Heart right ventricle (tissue), 16 donors: ENCODE measurements around the gene TUBE1. TPM values are rescaled to one million over a fixed set of nuclear protein-coding genes. Genes with fewer than 3 reads are reported as not detected.
A peak's percentile ranks its signal among the peaks of the same experiment; 100 is the strongest.

ENCODE experiments used
- ATAC-seq, 8 donors: fragments of 200-7000 bp; cut with Tn5 transposase; one replicate each; pipeline ENCODE4 v1.9.1; 2020; ENCODE audit warnings: mild to moderate bottlenecking in 8 of 8, moderate library complexity in 8 of 8, moderate number of reproducible peaks in 1 of 8
- DNase-seq, 2 donors: peaks; one replicate each; pipeline ENCODE4 v3.0.0-alpha.2; 2020
- H3K27ac ChIP-seq, 10 donors: fragments of 200-600 bp; sonication (generic) in 2 of 10; one replicate each; pipeline versions ENCODE4 v1.5.0 to v1.8.0; 2020 to 2022; ENCODE audit warnings: mild to moderate bottlenecking in 3 of 10
- H3K27me3 ChIP-seq, 7 donors: fragments of 200-600 bp; one replicate each; pipeline ENCODE4 v1.8.0; 2021 to 2022; ENCODE audit warnings: mild to moderate bottlenecking in 2 of 7
- H3K36me3 ChIP-seq, 9 donors: fragments of 200-600 bp; sonication (generic) in 1 of 9; one replicate each; pipeline versions ENCODE4 v1.5.0 to v1.8.0; 2020 to 2022; ENCODE audit warnings: mild to moderate bottlenecking in 2 of 9
- H3K4me1 ChIP-seq, 9 donors: fragments of 200-600 bp; sonication (generic) in 1 of 9; one replicate each; pipeline versions ENCODE4 v1.5.0 to v1.8.0; 2020 to 2022; ENCODE audit warnings: mild to moderate bottlenecking in 4 of 9
- H3K4me3 ChIP-seq, 10 donors: fragments of 200-600 bp; sonication (generic) in 2 of 10; one replicate each; pipeline versions ENCODE4 v1.5.0 to v1.8.0; 2020 to 2022; ENCODE audit warnings: mild to moderate bottlenecking in 7 of 10, moderate library complexity in 2 of 10
- H3K9me3 ChIP-seq, 11 donors: fragments of 200-600 bp in 10 of 11; sonication (generic) in 2 of 11; one replicate each; pipeline versions ENCODE4 v1.5.0 to v1.8.0; 2013 to 2022; ENCODE audit warnings: mild to moderate bottlenecking in 2 of 11, control low read depth in 1 of 11, moderate library complexity in 1 of 11
- CTCF ChIP-seq, 9 donors: fragments of 200-600 bp; sonication (generic) in 2 of 9; IDR thresholded peaks; one replicate each; pipeline versions ENCODE4 v1.5.0 to v1.8.0; 2021 to 2022; ENCODE audit warnings: antibody characterized with exemption in 9 of 9, mild to moderate bottlenecking in 5 of 9, moderate library complexity in 1 of 9
- WGBS, 2 donors: extraction: QIAGEN DNeasy Blood & Tissue Kit; methylation state at CpG; one replicate each; pipeline ENCODE4 v1.1.7; 2013; ENCODE audit warnings: inconsistent platforms in 1 of 2; 5-methylcytosine and 5-hydroxymethylcytosine counted together
- intact Hi-C, 10 donors: fragments of 100-400 bp; cut with DNase I; formaldehyde crosslinking; loops; one replicate each; pipeline versions ENCODE4 v1.11.1 to v1.14.2; 2022
- polyA plus RNA-seq, 2 donors: library from polyadenylated mRNA; stranded (reverse); fragments of 200-250 nt; gene quantifications; one replicate each; pipeline ENCODE4 v1.2.3, GENCODE V29; 2013
- total RNA-seq, 10 donors: library from RNA; stranded (reverse); fragmentation: NEBNext Ultra II Directional in 3 of 10; extraction: Animal tissue kit (Norgen Biotek cat#: 25700) in 3 of 10; gene quantifications; one replicate each; pipeline versions ENCODE4 v1.2.1 to v1.2.4, GENCODE V29; 2021 to 2023
- donor health status: Arrhythmogenic right ventricular cardiomyopathy.
- donor health status: ischemic (EF 13 %, LVEDD 7.1; RV severe dilation, severe dysfunction).
- donor health status: healthy with polysubstance abuse.
- donor health status: DM: no; HTN: yes; CAD: no.
- donor health status: DM: no; HTN: no; CAD: no.
- donor health status: ischemic (EF 25% LVEDD 6.9; RV normal size, moderate dysfunction).
- donor health status: ischemic (EF 25% LVEDD 5.7; RV mildly dilated, moderate dysfunction).
- donor health status: healthy.
- donor health status: DM: yes; HTN: yes; CAD: no.
- donor health status: Ischemic cardiomyopathy.
- donor health status: ischemic (EF 35%, LVEDD 5.7; RV mildly dilated, moderate dysfunction).
- donor health status: nonischemic (EF 11% LVEDD 7.7; RV severe dilation, severe dysfunction).
- donor health status: DM: yes; HTN: yes; CAD: no.
- donor health status: PGD.
- donor health status: ischemic (EF 29% LVEDD 5.4; RV normal size, mild dysfunction).
- donor health status: nonischemic (EF 23%, LVEDD 6.1; RV moderate dilation, normal function).

TUBE1 gene
- total and polyA plus RNA-seq, 12 donors: 9.0 to 43.5 (median 22.6) TPM

GRCh38 chr6:112031960-112032359, 55.3 kb downstream of the TUBE1 start:
- 73 to 85% methylated on average over 6 of the region's 6 CpGs for WGBS, 2 donors
- TF ChIP-seq CTCF (IDR thresholded peaks at IDR 0.05): no peak
- Histone ChIP-seq H3K27ac (no peak overlapping the region), H3K4me3 (no peak overlapping the region), H3K27me3 (peaks cover 0 to 6% (median 0%) of the 10 kb centered on the region in 7 donors), H3K4me1 (peaks cover 0 to 27% (median 11%) of the 10 kb centered on the region in 9 donors), H3K36me3 (no peaks in the 10 kb centered on the region), H3K9me3 (no peaks in the 10 kb centered on the region)
- no peak for DNase-seq
- no peak for ATAC-seq
- intact Hi-C loops: no loop called here

GRCh38 chr6:112030961-112031660, 56.2 kb downstream of the TUBE1 start:
- Histone ChIP-seq H3K9me3 (no peaks in the 10 kb centered on the region), H3K4me3 (no peak overlapping the region), H3K27me3 (peaks cover 0 to 6% (median 0%) of the 10 kb centered on the region in 7 donors), H3K27ac (peak overlapping the region in 3 of 10 donors; percentile 18 to 36 (median 22)), H3K36me3 (no peaks in the 10 kb centered on the region), H3K4me1 (peaks cover 0 to 27% (median 11%) of the 10 kb centered on the region in 9 donors)
- ATAC-seq (peak in 4 of 8 donors; percentile 27 to 55 (median 43)), DNase-seq (no peak)
- 50 to 54% methylated on average over 3 of the region's 3 CpGs for WGBS, 2 donors
- intact Hi-C loops: no loop called here
- TF ChIP-seq CTCF (IDR thresholded peaks at IDR 0.05): no peak

- H3K27me3 ChIP-seq: peaks cover 0 to 6% (median 0%) of the 10 kb centered on the region in 7 donors
- WGBS, 2 donors: 77 to 85% methylated on average over 7 of the region's 7 CpGs
- H3K4me3 ChIP-seq: no peak overlapping the region
- intact Hi-C loops: no loop called here
- no peak for TF ChIP-seq CTCF (IDR thresholded peaks at IDR 0.05)
- no peaks in the 10 kb centered on the region for H3K9me3 ChIP-seq
- DNase-seq: no peak
- peaks cover 0 to 27% (median 9%) of the 10 kb centered on the region in 9 donors for H3K4me1 ChIP-seq
- no peaks in the 10 kb centered on the region for H3K36me3 ChIP-seq
- ATAC-seq: peak in 1 of 8 donors; percentile 21
- peak overlapping the region in 3 of 10 donors; percentile 18 to 36 (median 22) for H3K27ac ChIP-seq
Observed at GRCh38 chr6:112030206-112030960, 56.9 kb downstream of the TUBE1 start.

- no peaks in the 10 kb centered on the region for H3K36me3 ChIP-seq
- no peak overlapping the region for H3K4me3 ChIP-seq
- H3K27me3 ChIP-seq: peaks cover 0 to 6% (median 0%) of the 10 kb centered on the region in 7 donors
- H3K9me3 ChIP-seq: peaks cover 0 to 4% (median 0%) of the 10 kb centered on the region in 11 donors
- TF ChIP-seq CTCF (IDR thresholded peaks at IDR 0.05): peak; percentile 29 to 78 (median 66)
- H3K4me1 ChIP-seq: peaks cover 0 to 21% (median 9%) of the 10 kb centered on the region in 9 donors
- peak in 3 of 8 donors; percentile 39 to 62 (median 54) for ATAC-seq
- peak overlapping the region in 1 of 10 donors; percentile 7 for H3K27ac ChIP-seq
- peak; percentile 59 to 66 for DNase-seq
- 80 to 82% methylated on average over 15 of the region's 15 CpGs for WGBS, 2 donors
- intact Hi-C loops: no loop called here
Observed at GRCh38 chr6:112029045-112029822, 58.0 kb downstream of the TUBE1 start.
